Measurements from ENCODE around the gene DCST2.
"Not testable (repeated sequence)": the region's sequence is repeated elsewhere in the genome, so short reads cannot be mapped to it uniquely, and the experiment has no call there.

Gene DCST2

GRCh38 chr1:154998201-154998780 lies 35.3 kb downstream of the DCST2 start:
- no peak for DNase-seq (ENCODE audit: low spot score)

GRCh38 chr1:154996966-154997701 lies 36.4 kb downstream of the DCST2 start:
- DNase-seq (ENCODE audit: low spot score): no peak

- not testable (repeated sequence) for DNase-seq (ENCODE audit: low spot score)
Measured at GRCh38 chr1:154995301-154995983, 38.1 kb downstream of the DCST2 start.

- DNase-seq (ENCODE audit: low spot score): no peak
Measured at GRCh38 chr1:154994591-154994990, 39.0 kb downstream of the DCST2 start.

GRCh38 chr1:154994269-154994587 lies 39.4 kb downstream of the DCST2 start:
- no peak for DNase-seq (ENCODE audit: low spot score)

- DNase-seq (ENCODE audit: low spot score): no peak
Measured at GRCh38 chr1:154993572-154994268, 39.9 kb downstream of the DCST2 start, which contains the start of gene LENEP. TSS of gene LENEP (plus strand) at chr1:154993586. CDS start at chr1:154993608, 22 bp downstream.

GRCh38 chr1:154992721-154993571 lies 40.6 kb downstream of the DCST2 start:
- no peak for DNase-seq (ENCODE audit: low spot score)

- DNase-seq (ENCODE audit: low spot score): no peak
Measured at GRCh38 chr1:154990276-154990675, 43.3 kb downstream of the DCST2 start.

GRCh38 chr1:154989195-154989860 lies 44.3 kb downstream of the DCST2 start:
- no peak for DNase-seq (ENCODE audit: low spot score)

- no peak for DNase-seq (ENCODE audit: low spot score)
Measured at GRCh38 chr1:154988058-154988954, 45.3 kb downstream of the DCST2 start.

GRCh38 chr1:154987326-154987725 lies 46.3 kb downstream of the DCST2 start:
- DNase-seq (ENCODE audit: low spot score): no peak

GRCh38 chr1:154986736-154987135 lies 46.8 kb downstream of the DCST2 start:
- not testable (repeated sequence) for DNase-seq (ENCODE audit: low spot score)

- no peak for DNase-seq (ENCODE audit: low spot score)
Measured at GRCh38 chr1:154983776-154984466, 49.7 kb downstream of the DCST2 start.

GRCh38 chr1:154982897-154983648 lies 50.5 kb downstream of the DCST2 start, which contains the start of gene FLAD1:
TSS of gene FLAD1 (plus strand) at chr1:154983344. CDS start at chr1:154983695, 351 bp downstream.
- peak; percentile 98 for DNase-seq (ENCODE audit: low spot score)

- DNase-seq (ENCODE audit: low spot score): no peak
Measured at GRCh38 chr1:154982341-154982740, 51.2 kb downstream of the DCST2 start.

- DNase-seq (ENCODE audit: low spot score): no peak
Measured at GRCh38 chr1:154978360-154978759, 55.2 kb downstream of the DCST2 start.

GRCh38 chr1:154977762-154978161 lies 55.8 kb downstream of the DCST2 start:
- not testable (repeated sequence) for DNase-seq (ENCODE audit: low spot score)

- DNase-seq (ENCODE audit: low spot score): peak; percentile 42
Measured at GRCh38 chr1:154975409-154976059, 58.0 kb downstream of the DCST2 start.

Data from kidney capillary endothelial cell (primary cell).